Heart left ventricle (tissue), 13 donors: Measurements from ENCODE around the gene TMEM91.

Experiments
- CTCF ChIP-seq, 12 donors: fragments of 200-600 bp; sonication (generic) in 4 of 12; IDR thresholded peaks; one replicate each; pipeline versions ENCODE4 v1.5.0 to v1.8.0; 2018 to 2022; ENCODE audit warnings: antibody characterized with exemption in 12 of 12, mild to moderate bottlenecking in 5 of 12
- POLR2A ChIP-seq, 2 donors: fragments of 450-650 bp; IDR thresholded peaks; one replicate each; pipeline ENCODE4 v1.6.1; 2017; ENCODE audit warnings: antibody characterized with exemption in 2 of 2, mild to moderate bottlenecking in 2 of 2, moderate library complexity in 2 of 2
- donor health status: ischemic (EF 13 %, LVEDD 7.1; RV severe dilation, severe dysfunction).
- donor health status: DM: no; HTN: yes; CAD: no.
- donor health status: DM: no; HTN: no; CAD: no.
- donor health status: ischemic (EF 25% LVEDD 6.9; RV normal size, moderate dysfunction).
- donor health status: ischemic (EF 25% LVEDD 5.7; RV mildly dilated, moderate dysfunction).
- donor health status: ischemic (EF 35%, LVEDD 5.7; RV mildly dilated, moderate dysfunction).
- donor health status: nonischemic (EF 11% LVEDD 7.7; RV severe dilation, severe dysfunction).
- donor health status: DM: yes; HTN: yes; CAD: no.
- donor health status: PGD.
- donor health status: ischemic (EF 29% LVEDD 5.4; RV normal size, mild dysfunction).
- donor health status: nonischemic (EF 23%, LVEDD 6.1; RV moderate dilation, normal function).

GRCh38 chr19:41351339-41352245 is 24.7 kb upstream of the TMEM91 start:
- no peak for TF ChIP-seq POLR2A (IDR thresholded peaks at IDR 0.05)
- no peak for TF ChIP-seq CTCF (IDR thresholded peaks at IDR 0.05)
